ENCODE results near the gene MYH16.
"Not testable (repeated sequence)": the region's sequence is repeated elsewhere in the genome, so short reads cannot be mapped to it uniquely, and the experiment has no call there.

GRCh38 chr7:99322659-99323058, 50.0 kb downstream of the MYH16 start:
- TF ChIP-seq SUZ12 (IDR thresholded peaks at IDR 0.05; ENCODE audit: extremely low read depth, insufficient read depth, insufficient read length); ZNF274 (IDR thresholded peaks at IDR 0.05; ENCODE audit: low read depth, low read length); YY1 (IDR thresholded peaks at IDR 0.05; ENCODE audit: insufficient read depth, insufficient read length): not testable (repeated sequence)
